ENCODE results near the gene NOSTRIN.

- no peak for TF ChIP-seq CTCF (IDR thresholded peaks at IDR 0.05; ENCODE audit: low read depth, low read length)
- no peak for TF ChIP-seq POLR2A (IDR thresholded peaks at IDR 0.05; ENCODE audit: extremely low read depth, insufficient read length)
- TF ChIP-seq MAX (IDR thresholded peaks at IDR 0.05; ENCODE audit: low read depth, low read length), result no peak
These were observed 52.2 kb downstream of the NOSTRIN start for GRCh38 chr2:168854651-168855050.
